ENCODE measurements around the gene DAZAP1.
"Not testable (repeated sequence)": the region's sequence is repeated elsewhere in the genome, so short reads cannot be mapped to it uniquely, and the experiment has no call there.

The DAZAP1 gene

DNA sequence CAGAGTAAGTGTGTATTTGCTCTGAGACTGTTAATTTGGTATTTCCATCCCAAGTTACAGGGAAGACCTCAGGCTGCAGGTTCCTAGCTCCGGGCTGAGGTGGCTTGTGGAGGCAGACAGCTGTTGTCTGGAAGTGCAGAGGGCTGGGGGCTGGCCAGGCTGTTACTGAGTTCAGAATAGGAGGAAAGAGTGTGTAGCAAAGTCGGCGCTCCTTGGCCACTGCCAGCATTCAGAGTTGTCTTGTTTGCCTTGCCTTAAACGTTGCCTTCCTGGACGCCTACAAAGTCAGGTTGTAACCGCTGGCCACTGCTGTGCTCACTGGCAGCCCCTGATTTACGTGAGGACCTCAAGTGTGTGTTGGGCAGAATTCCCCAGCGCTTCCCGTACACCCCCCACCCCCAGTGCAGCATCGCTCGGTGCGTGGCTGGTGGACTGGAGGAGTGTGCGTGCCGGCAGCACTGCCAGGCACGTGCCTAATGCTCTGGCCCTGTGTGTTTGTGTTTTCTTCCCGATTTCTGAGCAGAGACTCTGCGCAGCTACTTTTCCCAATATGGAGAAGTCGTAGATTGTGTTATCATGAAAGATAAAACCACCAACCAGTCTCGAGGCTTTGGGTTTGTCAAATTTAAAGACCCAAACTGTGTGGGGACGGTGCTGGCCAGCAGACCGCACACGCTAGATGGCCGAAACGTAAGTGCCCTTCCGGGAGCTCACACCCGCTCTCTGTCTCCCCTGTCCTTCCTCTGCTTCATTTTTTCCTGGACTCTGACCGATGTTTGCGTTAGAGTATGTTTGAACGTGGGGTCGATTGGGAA lies 10.5 kb downstream of the DAZAP1 start:
- 0 out of 2 replicates have a peak overlapping the region, but pooled peaks have one; percentile 98 for H3K27ac ChIP-seq

DNA sequence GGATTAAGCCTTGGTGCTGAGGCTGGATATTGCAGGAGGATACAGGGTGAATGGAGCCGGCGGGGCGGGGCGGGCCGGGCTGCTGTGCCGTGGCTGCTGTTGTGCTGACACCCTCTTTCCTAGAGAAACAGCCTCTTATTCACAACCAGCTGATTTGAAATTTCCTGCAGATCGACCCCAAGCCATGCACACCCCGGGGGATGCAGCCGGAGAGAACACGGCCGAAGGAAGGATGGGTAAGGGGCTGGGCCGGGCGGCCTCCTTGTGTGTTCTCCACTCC lies 11.1 kb downstream of the DAZAP1 start:
- TF ChIP-seq, protein P1, sequence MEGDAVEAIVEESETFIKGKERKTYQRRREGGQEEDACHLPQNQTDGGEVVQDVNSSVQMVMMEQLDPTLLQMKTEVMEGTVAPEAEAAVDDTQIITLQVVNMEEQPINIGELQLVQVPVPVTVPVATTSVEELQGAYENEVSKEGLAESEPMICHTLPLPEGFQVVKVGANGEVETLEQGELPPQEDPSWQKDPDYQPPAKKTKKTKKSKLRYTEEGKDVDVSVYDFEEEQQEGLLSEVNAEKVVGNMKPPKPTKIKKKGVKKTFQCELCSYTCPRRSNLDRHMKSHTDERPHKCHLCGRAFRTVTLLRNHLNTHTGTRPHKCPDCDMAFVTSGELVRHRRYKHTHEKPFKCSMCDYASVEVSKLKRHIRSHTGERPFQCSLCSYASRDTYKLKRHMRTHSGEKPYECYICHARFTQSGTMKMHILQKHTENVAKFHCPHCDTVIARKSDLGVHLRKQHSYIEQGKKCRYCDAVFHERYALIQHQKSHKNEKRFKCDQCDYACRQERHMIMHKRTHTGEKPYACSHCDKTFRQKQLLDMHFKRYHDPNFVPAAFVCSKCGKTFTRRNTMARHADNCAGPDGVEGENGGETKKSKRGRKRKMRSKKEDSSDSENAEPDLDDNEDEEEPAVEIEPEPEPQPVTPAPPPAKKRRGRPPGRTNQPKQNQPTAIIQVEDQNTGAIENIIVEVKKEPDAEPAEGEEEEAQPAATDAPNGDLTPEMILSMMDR (IDR thresholded peaks at IDR 0.05): no peak
- no peak for TF ChIP-seq ZFX (IDR thresholded peaks at IDR 0.05; ENCODE audit: borderline replicate concordance)
- no peak overlapping the region for H3K27ac ChIP-seq

More for the DNA sequence above, 10.5 kb downstream of the DAZAP1 start:
- TF ChIP-seq, protein P1 (IDR thresholded peaks at IDR 0.05): no peak
- no peak for TF ChIP-seq ZFX (IDR thresholded peaks at IDR 0.05; ENCODE audit: borderline replicate concordance)

DNA sequence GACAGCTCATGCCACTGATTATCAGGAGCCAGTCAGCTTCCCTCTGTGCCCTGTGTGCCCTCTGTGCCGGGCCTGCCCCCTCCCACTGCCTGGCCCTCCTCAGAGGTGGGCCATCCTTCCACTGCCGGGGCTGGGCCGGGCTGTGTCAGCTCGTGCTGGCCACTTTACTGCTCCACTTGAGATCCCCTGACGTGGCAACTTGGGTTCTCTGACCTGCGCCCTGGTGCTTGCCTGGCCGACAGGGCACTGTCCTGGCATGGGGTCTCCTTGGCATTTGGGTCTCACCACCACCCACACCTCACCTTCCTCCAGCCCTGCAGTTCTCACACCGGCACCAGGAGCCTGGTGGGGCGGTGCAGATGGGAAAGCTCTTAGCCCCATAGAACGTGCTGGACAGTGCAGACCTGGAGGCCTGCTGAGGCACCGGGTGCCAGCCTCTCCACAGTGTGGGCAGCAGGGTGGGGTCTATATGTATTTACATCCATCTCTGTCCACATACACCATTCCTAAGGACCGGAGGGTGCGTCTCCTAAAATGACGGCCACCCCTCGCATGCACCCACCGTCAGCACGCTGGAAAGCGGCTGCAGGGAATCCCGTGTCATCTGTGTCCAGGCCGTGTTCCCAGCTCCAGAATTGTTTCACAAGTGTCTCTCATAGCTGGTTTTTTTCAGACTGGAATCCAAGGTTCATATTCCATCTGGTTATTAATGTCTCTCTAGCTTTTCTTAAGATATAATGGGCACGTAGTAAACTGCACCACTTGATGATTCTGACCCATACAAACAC lies 11.8 kb downstream of the DAZAP1 start:
- no peak for TF ChIP-seq ZFX (IDR thresholded peaks at IDR 0.05; ENCODE audit: borderline replicate concordance)
- TF ChIP-seq, protein P1 (IDR thresholded peaks at IDR 0.05): no peak
- no peak overlapping the region for H3K27ac ChIP-seq

DNA sequence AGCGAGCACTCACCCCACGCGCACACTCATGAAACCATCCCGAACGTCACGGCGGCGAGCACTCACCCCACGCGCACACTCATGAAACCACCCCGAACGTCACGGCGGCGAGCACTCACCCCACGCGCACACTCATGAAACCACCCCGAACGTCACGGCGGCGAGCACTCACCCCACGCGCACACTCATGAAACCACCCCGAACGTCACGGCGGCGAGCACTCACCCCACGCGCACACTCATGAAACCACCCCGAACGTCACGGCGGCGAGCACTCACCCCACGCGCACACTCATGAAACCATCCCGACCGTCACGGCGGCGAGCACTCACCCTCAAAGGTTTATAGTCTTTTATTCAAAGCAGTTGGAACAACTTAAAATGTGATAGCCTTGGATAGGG lies 12.7 kb downstream of the DAZAP1 start:
- not testable (repeated sequence) for H3K27ac ChIP-seq

DNA sequence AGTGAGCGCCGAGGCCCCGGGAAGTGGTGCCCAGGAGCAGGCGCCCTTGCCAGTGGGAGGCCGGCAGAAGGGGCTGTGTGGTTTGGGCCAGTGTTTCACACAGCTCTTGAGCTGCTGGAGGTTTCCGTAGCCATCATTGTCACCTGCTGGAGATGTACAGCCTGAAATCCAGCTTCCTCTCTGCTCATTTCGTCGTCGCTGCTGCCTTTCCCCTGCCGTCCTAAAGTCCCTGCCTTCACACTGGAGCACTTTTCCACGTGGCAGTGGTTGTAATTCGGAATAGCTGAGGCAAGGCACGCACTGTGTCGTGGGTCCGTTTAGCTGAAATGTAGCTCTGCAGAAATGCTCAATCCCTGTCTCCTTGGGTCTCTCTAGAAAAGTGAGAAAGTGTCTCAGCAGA lies 13.2 kb downstream of the DAZAP1 start:
- H3K27ac ChIP-seq: 0 out of 2 replicates have a peak overlapping the region, but pooled peaks have one; percentile 1
- TF ChIP-seq ZFX (IDR thresholded peaks at IDR 0.05; ENCODE audit: borderline replicate concordance): no peak
- TF ChIP-seq, protein P1 (IDR thresholded peaks at IDR 0.05): no peak

DNA sequence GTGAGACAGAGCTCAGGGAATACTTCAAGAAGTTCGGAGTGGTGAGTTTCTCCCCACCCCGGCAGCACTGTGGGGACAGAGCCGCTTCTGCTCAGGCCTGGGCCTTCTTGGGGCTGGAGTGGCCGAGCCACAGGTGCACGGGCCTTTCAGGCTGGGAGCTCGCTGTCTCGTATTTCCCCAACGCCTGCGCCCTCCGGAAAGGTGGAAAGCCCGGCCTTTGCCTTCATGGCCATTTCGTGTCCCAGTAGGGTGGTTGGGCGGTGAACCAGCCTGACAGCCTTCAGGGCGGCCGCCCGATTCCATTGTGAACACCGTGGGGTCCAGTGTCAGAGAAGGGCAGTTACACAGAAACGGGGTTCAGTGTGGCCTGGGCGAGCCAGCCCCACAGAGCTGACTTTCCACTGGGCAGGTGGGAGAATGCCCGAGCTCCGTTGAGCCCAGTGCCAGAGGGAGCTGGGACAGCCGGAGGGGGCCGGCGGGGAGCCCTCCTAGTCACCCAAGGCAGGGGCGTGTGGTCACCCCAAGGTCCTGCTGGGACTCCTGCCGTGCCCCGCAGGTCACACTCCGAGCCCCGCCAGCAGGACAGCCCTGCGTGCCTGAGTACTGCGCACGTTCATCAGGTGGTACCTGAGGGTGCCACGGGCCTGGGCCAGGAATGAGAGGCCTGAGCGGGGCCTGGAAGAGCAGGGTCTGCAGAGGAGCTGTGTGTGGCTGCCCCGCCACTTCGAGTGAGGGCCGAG lies 14.0 kb downstream of the DAZAP1 start:
- TF ChIP-seq, protein P1 (IDR thresholded peaks at IDR 0.05): no peak
- TF ChIP-seq ZFX (IDR thresholded peaks at IDR 0.05; ENCODE audit: borderline replicate concordance): no peak
- peak overlapping the region; percentile 1; the same call in 1 of the 2 replicates for H3K27ac ChIP-seq

DNA sequence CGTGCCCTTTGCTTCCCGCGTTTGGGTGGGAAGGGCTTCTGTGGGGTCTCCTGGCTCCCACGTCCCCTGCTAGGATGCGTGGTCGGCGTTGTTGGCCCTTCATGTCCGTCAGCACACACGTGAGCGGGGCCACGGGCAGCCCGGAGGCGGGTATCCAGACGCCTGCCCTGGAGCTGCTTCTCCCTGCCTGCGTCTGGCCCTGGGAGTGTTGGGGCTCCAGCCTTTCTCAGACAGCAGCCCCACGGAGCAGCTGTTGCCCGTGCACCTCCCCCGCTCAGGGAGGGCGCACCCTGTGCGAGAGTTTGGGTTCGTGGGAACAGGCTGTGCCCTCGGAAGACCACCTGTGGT lies 14.5 kb downstream of the DAZAP1 start:
- TF ChIP-seq ZFX (IDR thresholded peaks at IDR 0.05; ENCODE audit: borderline replicate concordance): no peak

DNA sequence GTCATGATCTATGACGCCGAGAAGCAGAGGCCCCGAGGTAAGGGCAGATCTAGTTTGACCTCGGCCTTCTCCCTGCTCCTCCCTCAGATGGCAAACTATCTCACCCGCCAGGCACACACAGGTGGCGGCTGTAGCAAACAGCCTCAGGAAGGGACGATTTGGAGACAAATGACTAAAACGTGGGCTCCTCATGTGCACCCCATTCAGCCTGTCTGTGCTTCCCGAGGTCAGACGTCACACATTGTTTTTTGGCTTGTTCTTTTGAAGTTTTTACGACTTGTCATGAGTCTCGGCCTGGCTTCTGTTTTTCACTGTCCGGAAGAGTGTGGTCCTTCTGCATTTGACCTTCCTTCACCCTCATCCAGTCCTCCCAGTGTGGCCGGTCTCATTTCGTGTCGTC lies 15.0 kb downstream of the DAZAP1 start:
- no peak overlapping the region; the same call in 1 of the 2 replicates for H3K27ac ChIP-seq
- TF ChIP-seq ZFX (IDR thresholded peaks at IDR 0.05; ENCODE audit: borderline replicate concordance): no peak
- TF ChIP-seq, protein P1 (IDR thresholded peaks at IDR 0.05): no peak

More for the DNA sequence above, 14.5 kb downstream of the DAZAP1 start:
- H3K27ac ChIP-seq: no peak overlapping the region; the same call in 1 of the 2 replicates

Measured in 22Rv1 (cell line).